A673 (cell line): Measurements from ENCODE around the gene LCN1. TPM values are rescaled to one million over a fixed set of nuclear protein-coding genes. Genes with fewer than 3 reads are reported as not detected.

Experiments used
- BruUV-seq: library from RNA; stranded (reverse); fragments of 400-500 nt; replicated peaks from 2 replicates; lab custom pipeline; 2021; lab: Mats Ljungman, UMichigan
- CTCF ChIA-PET: fragments of 300-600 bp; sonication (Branson Sonifier 250); formaldehyde crosslinking; loops from one replicate; lab custom pipeline; 2022; ENCODE audit warnings: antibody characterized with exemption; lab: Charles Lee
- POLR2A ChIA-PET: fragments of 300-600 bp; sonication (Branson Sonifier 250); formaldehyde crosslinking; loops from one replicate; lab custom pipeline; 2022; ENCODE audit warnings: antibody characterized with exemption; ENCODE audit not compliant: low non-redundant PET; lab: Charles Lee
- DNase-seq: peaks from one replicate; pipeline ENCODE4 v3.0.0-alpha.2; 2015; ENCODE audit warnings: low spot score
- H3K27ac ChIP-seq: fragments of 200-600 bp; sonication (generic); 2 replicates; pipeline ENCODE4 v1.5.1; 2016; ENCODE audit warnings: mixed run types, low read depth, mild to moderate bottlenecking, mixed read lengths, antibody characterized with exemption, low read length; ENCODE audit not compliant: poor library complexity, severe bottlenecking
- H3K27me3 ChIP-seq: fragments of 200-600 bp; sonication (generic); replicated peaks from 2 replicates; pipeline ENCODE4 v1.6.1; 2017; ENCODE audit warnings: mixed run types, low read depth, mild to moderate bottlenecking, mixed read lengths, antibody characterized with exemption, low read length; ENCODE audit not compliant: insufficient read depth, poor library complexity
- H3K36me3 ChIP-seq: fragments of 200-600 bp; sonication (generic); 2 replicates; pipeline ENCODE4 v1.6.1; 2016; ENCODE audit warnings: mixed run types, mild to moderate bottlenecking, mixed read lengths, antibody characterized with exemption, low read length; ENCODE audit not compliant: insufficient read depth, poor library complexity, severe bottlenecking
- H3K4me1 ChIP-seq: fragments of 200-600 bp; sonication (generic); 2 replicates; pipeline ENCODE4 v1.6.1; 2017; ENCODE audit warnings: mixed run types, mild to moderate bottlenecking, mixed read lengths, antibody characterized with exemption, low read length; ENCODE audit not compliant: insufficient read depth, poor library complexity, severe bottlenecking
- H3K4me3 ChIP-seq: fragments of 200-600 bp; sonication (generic); 2 replicates; pipeline ENCODE4 v1.5.1; 2016; ENCODE audit warnings: low read depth, mixed run types, mild to moderate bottlenecking, mixed read lengths, low read length; ENCODE audit not compliant: poor library complexity, severe bottlenecking
- H3K9me3 ChIP-seq: fragments of 200-600 bp; sonication (generic); 2 replicates; pipeline ENCODE4 v1.6.1; 2016; ENCODE audit warnings: mixed run types, low read depth, mild to moderate bottlenecking, mixed read lengths, antibody characterized with exemption, low read length; ENCODE audit not compliant: poor library complexity, severe bottlenecking
- EZH2 ChIP-seq: fragments of 200-600 bp; sonication (generic); IDR thresholded peaks from 2 replicates; pipeline ENCODE4 v1.6.1; 2017; ENCODE audit warnings: borderline replicate concordance, low read depth, mild to moderate bottlenecking, mixed read lengths, antibody characterized with exemption, low read length; ENCODE audit not compliant: poor library complexity, severe bottlenecking
- intact Hi-C: fragments of 100-400 bp; cut with micrococcal nuclease; formaldehyde crosslinking; loops from one replicate; pipeline ENCODE4 v1.10.0; 2022; ENCODE audit not compliant: unreplicated experiment
- total RNA-seq: library from RNA; stranded (reverse); gene quantifications from 2 replicates; pipeline ENCODE4 v1.2.3, GENCODE V29; 2021
- TF ChIP-seq, protein P1 (sequence below): fragments of 300-800, 200-600 bp; sonication (generic); conservative IDR thresholded peaks from 2 replicates; pipeline ENCODE4 v1.5.1; 2017; ENCODE audit warnings: low read depth, mild to moderate bottlenecking, antibody characterized with exemption, low read length, moderate library complexity, mixed read lengths

The LCN1 gene
- total RNA-seq, 1 experiment from 2014 or later: not detected

GRCh38 chr9:135474915-135475314 is 46.3 kb upstream of the LCN1 start:
- no peak for TF ChIP-seq EZH2
- TF ChIP-seq, protein P1, sequence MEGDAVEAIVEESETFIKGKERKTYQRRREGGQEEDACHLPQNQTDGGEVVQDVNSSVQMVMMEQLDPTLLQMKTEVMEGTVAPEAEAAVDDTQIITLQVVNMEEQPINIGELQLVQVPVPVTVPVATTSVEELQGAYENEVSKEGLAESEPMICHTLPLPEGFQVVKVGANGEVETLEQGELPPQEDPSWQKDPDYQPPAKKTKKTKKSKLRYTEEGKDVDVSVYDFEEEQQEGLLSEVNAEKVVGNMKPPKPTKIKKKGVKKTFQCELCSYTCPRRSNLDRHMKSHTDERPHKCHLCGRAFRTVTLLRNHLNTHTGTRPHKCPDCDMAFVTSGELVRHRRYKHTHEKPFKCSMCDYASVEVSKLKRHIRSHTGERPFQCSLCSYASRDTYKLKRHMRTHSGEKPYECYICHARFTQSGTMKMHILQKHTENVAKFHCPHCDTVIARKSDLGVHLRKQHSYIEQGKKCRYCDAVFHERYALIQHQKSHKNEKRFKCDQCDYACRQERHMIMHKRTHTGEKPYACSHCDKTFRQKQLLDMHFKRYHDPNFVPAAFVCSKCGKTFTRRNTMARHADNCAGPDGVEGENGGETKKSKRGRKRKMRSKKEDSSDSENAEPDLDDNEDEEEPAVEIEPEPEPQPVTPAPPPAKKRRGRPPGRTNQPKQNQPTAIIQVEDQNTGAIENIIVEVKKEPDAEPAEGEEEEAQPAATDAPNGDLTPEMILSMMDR: peak; percentile 73
- H3K4me3 ChIP-seq: no peak overlapping the region
- no peaks in the 10 kb centered on the region for H3K36me3 ChIP-seq
- H3K9me3 ChIP-seq: no peaks in the 10 kb centered on the region
- H3K4me1 ChIP-seq: no peaks in the 10 kb centered on the region
- intact Hi-C loops: no loop called here
- ChIA-PET POLR2A (no interaction called here), CTCF (interaction anchor here (0.7 kb wide), 1 partner anchor 389 kb away, joined by 4 read pairs; no protein-coding TSS in a partner anchor)
- H3K27me3 ChIP-seq: no peaks in the 10 kb centered on the region
- H3K27ac ChIP-seq: no peak overlapping the region
- BruUV-seq: no TSS peak
- DNase-seq: peak; percentile 81

- DNase-seq: no peak
- TF ChIP-seq EZH2: no peak
- TF ChIP-seq, protein P1: no peak
These were observed 44.5 kb upstream of the LCN1 start for GRCh38 chr9:135476561-135477355.

DNA sequence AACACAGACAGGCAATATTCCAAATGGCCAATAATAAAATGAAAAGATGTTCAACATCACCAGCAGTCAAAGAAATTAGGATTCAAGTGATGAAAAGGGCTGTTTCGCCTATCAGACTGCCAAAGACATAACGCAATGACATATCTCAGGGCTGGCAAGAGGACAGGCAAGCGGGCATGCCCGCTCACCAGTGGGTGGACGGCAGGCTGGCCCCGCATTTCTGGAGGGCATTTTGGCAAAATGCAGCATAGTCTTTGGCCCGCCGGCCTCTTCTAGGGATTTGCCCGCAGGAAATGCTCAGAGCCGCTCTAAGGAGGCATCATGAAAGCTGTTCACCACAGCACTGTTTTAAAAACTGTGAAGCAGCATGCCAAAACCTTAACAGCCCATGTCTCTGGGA is 43.0 kb upstream of the LCN1 start:
- Histone ChIP-seq H3K4me3 (no peak overlapping the region), H3K27me3 (no peaks in the 10 kb centered on the region), H3K27ac (no peak overlapping the region), H3K9me3 (no peaks in the 10 kb centered on the region), H3K36me3 (no peaks in the 10 kb centered on the region), H3K4me1 (peaks cover 4% of the 10 kb centered on the region)
- CTCF ChIA-PET: no interaction called here
- TF ChIP-seq EZH2: no peak
- TF ChIP-seq, protein P1: no peak
- intact Hi-C loops: no loop called here
- no TSS peak for BruUV-seq
- DNase-seq: no peak
- POLR2A ChIA-PET: no interaction called here

More at GRCh38 chr9:135476561-135477355, 44.5 kb upstream of the LCN1 start:
- ChIA-PET CTCF (no interaction called here), POLR2A (interaction anchor here (0.8 kb wide), 1 partner anchor 543 kb away, joined by 13 read pairs; no protein-coding TSS in a partner anchor)
- H3K4me1 ChIP-seq: peaks cover 4% of the 10 kb centered on the region
- H3K27me3 ChIP-seq: no peaks in the 10 kb centered on the region
- H3K27ac ChIP-seq: no peak overlapping the region
- intact Hi-C loops: no loop called here
- no peak overlapping the region for H3K4me3 ChIP-seq
- no peaks in the 10 kb centered on the region for H3K36me3 ChIP-seq
- no TSS peak for BruUV-seq
- H3K9me3 ChIP-seq: no peaks in the 10 kb centered on the region
